Hindlimb muscle (tissue), 1 donor: ENCODE measurements around the gene LCN15. TPM values are rescaled to one million over a fixed set of nuclear protein-coding genes. Genes with fewer than 3 reads are reported as not detected.
"Not testable (repeated sequence)": the region's sequence is repeated elsewhere in the genome, so short reads cannot be mapped to it uniquely, and the experiment has no call there.

Experiments
- DNase-seq: peaks from one replicate; pipeline ENCODE4 v3.0.0-alpha.2; 2013
- polyA plus RNA-seq: library from polyadenylated mRNA; unstranded; fragments of 120-200 nt; gene quantifications from one replicate; pipeline ENCODE4 v1.2.1, GENCODE V29; 2013; ENCODE audit not compliant: insufficient read length

LCN15 gene
- polyA plus RNA-seq, 1 donor = 0.62 TPM

DNA sequence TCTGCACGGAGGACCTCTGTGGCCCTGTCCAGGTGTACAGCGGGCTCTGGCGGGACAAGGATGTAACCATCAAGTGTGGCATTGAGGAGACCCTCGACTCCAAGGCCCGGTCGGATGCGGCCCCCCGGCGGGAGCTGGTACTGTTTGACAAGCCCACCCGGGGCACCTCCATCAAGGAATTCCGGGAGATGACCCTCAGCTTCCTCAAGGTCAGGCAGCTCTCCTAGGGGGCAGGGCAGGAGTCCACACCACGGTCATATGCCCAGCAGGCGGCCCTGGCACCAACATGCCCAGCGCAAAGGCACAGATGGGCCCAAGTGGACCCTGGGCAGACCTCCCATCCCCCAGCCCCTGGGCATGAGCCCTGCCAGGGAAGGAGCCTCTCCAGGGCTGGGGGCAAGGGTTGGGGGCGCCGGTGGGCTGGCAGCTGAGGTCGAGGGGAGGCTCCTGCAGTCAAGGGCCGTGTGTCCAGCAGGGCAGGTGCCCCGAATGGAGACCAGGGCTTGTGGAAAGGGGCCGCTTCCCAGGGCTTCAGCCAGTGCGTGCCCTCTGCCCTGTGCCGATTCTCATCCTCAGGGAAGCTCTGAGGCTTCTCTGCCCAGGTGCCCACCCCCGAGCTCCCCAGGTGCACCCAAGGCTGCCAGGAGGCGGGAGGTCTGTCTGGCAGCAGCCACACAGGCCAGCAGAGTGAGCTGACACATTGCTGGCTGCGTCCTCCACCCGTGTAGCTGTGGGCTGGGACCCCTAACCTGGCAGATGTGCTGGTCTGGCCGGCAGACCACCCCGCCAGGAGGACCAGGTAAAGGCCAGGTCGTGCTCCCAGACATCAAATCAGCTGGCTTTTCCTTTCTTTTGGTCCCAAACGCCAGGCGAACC is 42.0 kb downstream of the LCN15 start:
- DNase-seq = no peak

GRCh38 chr9:136721339-136722092 is 42.8 kb downstream of the LCN15 start:
- DNase-seq = no peak

DNA sequence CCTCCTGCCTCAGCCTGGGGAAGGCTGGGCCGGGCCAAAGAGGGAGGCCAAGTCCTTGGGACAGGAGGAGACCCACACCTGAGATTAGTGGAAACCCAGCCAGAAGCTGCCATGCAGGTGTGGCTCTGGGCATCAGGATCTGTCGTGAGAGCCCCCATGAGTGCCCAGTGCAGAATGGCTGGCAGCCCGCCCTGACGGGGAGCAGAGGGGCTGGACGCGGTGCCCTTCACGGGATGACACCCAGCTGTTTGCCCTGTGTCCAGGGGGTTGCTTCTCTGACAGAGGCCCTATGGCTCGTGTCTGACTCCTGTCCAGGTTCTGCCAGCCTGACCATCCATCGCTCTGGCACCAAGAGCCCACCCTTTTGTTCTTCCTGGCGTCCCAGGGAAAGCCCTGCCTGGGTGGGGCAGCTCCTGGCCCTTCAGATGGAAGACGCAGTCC is 43.4 kb downstream of the LCN15 start:
- no peak for DNase-seq

DNA sequence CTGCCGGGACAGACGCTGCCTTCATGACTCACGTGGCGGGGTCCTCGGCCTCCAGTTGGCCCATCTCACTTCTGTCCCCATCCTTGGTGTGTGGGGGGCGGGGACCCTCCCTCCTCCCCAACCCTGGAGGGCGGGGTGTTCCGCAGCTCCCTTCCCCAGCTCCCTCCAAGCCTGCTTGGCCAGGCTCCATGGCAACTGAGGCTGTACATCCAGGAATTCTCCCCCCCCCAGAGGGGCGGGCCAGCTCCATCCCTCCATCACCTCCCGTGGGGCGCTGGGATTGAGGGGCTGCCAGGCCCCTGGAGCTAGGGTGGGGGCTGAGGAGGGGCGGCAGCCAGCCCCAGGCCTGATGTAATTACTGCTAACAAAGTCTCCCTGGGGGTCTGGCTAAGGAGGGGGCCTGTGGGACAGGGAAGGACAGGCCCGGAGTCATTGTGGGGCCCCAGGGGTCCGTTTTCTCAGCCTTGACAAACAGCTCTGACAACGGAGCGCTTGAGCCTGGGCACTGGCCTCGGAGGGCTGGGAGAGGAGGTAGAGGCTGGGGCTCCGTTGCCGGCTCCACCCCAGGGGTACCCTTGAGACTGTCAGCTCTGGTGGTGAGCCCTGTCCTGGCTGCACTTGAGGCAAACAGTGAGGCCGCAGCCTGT is 43.9 kb downstream of the LCN15 start:
- no peak for DNase-seq

DNA sequence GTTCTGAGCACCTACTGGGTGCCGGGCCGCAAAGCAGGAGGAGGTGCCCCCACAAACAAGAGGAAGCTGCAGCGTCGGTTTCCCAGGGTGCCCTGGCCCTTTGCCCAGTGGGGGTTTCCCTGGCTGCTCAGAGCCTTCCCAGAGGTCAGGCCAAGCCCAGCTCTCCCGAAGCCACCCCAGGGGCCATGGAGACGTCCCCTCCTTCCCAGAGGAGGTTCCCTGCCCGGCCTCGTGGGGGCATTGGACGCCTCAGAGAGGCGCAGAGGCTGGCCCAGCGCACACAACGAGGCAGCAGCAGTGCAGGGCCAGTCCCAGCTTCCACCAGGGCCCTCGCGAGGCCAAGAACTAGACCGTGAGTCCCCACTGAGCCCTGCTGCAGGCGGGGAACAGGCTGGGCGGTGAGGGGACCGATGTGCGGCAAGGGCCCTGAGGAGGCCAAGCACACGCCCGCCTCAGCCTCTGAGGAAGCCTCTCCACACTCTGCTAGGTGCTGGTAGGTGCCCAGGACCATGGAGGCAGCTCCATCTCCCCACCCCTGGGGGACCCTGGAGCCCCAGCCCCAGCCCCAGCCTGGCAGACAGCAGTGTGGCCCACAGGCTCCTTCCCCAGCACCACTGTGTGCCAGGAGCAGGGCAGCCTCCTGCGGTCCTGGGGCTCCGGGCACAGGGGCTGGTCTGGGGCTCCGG is 45.0 kb downstream of the LCN15 start:
- DNase-seq = no peak

GRCh38 chr9:136718345-136719194 is 45.7 kb downstream of the LCN15 start:
- DNase-seq = no peak

DNA sequence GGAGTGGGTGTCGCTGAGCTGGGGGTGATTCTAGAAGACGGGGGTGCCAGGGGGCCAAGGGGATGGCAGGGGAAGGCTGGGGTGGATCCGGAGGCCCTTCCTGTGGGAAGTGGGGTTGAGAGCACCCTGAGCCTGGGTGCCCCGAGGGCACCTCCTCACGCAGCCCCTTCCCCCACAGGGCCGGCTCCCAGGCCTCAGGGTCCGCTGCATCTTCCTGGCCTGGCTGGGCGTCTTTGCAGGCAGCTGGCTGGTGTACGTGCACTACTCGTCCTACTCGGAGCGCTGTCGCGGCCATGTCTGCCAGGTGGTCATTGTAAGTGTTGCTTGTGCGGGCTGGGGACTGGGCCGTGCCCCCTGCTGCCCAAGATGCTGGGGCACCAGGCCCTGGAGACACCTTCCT is 46.9 kb downstream of the LCN15 start:
- DNase-seq = no peak

- no peak for DNase-seq
Measured at GRCh38 chr9:136714893-136715274, 49.4 kb downstream of the LCN15 start.

DNA sequence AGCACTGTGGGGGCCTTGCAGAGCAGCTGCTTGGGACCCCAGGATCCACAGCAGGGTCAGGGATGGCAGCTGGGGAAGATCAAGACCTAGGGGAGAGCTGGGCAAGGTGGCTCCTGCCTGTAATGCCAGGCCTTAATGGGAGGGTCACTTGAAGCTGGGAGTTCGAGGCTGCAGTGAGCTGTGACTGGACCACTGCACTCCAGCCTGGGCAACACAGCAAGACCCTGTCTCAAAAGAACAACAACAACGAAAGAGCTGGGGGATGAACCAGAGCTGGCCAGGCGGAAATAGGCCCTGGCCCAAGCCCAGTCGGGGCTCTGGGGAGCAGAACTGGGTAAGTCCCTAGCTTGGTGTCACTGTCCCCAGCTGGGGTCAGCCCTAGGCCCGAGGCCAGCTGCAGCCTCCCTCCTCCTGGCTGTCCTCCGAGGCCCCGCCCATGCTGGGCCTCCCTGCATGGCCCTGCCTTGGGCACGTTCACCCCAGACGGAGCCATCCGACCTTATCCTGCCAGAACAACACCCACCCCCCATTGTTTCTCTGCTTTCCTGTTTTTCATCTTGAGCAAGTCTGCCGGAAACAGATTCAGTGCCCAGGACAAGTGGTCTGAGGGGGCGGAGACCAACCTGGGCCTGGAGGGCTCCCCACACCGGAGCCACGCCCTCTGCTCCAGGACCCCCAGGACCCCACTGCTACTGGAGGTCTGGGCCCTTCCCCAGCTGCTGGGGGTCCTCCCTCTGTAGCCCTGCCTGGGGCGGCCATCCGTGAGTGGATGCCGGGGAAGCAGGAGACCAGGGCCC is 50.0 kb downstream of the LCN15 start:
- DNase-seq = no peak

DNA sequence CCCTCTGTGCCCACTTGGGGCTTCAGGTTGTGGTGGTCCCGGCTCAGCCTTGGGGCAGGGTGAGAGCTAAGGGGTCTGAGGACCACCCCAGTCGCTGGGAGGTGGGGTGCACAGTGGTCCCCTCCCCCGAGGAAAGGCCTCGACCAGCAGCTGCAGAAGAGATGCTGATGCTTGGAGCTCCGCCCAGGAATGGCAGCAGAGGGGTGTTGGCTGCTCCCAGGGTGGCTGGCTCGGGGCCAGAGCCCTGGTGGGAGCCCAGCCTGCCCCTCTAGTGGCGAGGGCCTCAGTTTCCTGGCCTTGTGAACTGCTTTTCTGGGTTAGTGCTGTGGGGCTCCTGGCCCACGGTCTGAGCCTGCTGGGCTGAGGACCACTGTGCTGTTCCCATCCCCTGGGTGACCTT is 50.8 kb downstream of the LCN15 start:
- no peak for DNase-seq

- DNase-seq = no peak
Measured at GRCh38 chr9:136712690-136713544, 51.4 kb downstream of the LCN15 start.

GRCh38 chr9:136711751-136712689 is 52.3 kb downstream of the LCN15 start, which contains the start of gene DIPK1B:
Gene DIPK1B (plus strand): TSS chr9:136712572. CDS start chr9:136712666, 94 bp downstream.
- DNase-seq = no peak

- not testable (repeated sequence) for DNase-seq
Measured at GRCh38 chr9:136711219-136711648, 53.1 kb downstream of the LCN15 start.

DNA sequence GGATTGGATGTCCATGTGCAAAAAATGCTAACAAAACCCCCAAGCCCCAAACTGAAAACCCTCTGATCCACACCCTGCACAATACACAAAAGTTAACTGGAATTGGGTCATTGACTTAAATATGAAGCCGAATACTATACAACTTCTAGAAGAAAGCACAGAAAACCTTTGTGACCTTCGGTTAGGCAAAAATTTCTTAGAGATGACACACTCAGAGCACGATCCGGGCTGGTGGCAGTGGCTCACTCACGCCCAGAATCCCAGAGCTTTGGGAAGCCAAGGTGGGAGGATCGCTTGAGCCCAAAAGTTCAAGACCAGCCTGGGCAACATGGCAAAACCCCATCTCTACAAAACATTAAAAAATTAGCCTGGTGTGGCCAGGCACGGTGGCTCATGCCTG is 53.8 kb downstream of the LCN15 start:
- no peak for DNase-seq
